Gastroesophageal sphincter (tissue), 4 donors: ENCODE data around the gene FKBP1B. TPM values are rescaled to one million over a fixed set of nuclear protein-coding genes. Genes with fewer than 3 reads are reported as not detected.
A peak's percentile ranks its signal among the peaks of the same experiment; 100 is the strongest.
"Not testable (repeated sequence)": the region's sequence is repeated elsewhere in the genome, so short reads cannot be mapped to it uniquely, and the experiment has no call there.

Experiments used
- ATAC-seq: fragments of 150-250 bp; one replicate; pipeline ENCODE4 v1.9.1; 2016; ENCODE audit warnings: mild to moderate bottlenecking, moderate library complexity
- H3K27ac ChIP-seq, 4 donors: fragments of 200-600 bp; sonication (generic) in 3 of 4; 1 replicate in 3 of 4; 2 replicates in 1 of 4; pipeline ENCODE4 v1.5.1; 2016 to 2019
- H3K27me3 ChIP-seq: fragments of 200-600 bp; sonication (generic); one replicate; pipeline ENCODE4 v1.5.1; 2019
- H3K36me3 ChIP-seq, 2 donors: fragments of 200-600 bp; sonication (generic); one replicate each; pipeline ENCODE4 v1.5.1; 2019; ENCODE audit warnings: control low read depth in 1 of 2
- H3K4me1 ChIP-seq, 3 donors: fragments of 200-600 bp; sonication (generic); 1 replicate in 2 of 3; 2 replicates in 1 of 3; pipeline ENCODE4 v1.5.1; 2016 to 2019; ENCODE audit warnings: control low read depth in 2 of 3
- H3K4me3 ChIP-seq, 2 donors: fragments of 200-600 bp; sonication (generic); one replicate each; pipeline ENCODE4 v1.5.1; 2019; ENCODE audit warnings: mild to moderate bottlenecking in 1 of 2, moderate library complexity in 1 of 2
- H3K9me3 ChIP-seq, 3 donors: fragments of 200-600 bp; sonication (generic); one replicate each; pipeline ENCODE4 v1.5.1; 2017 to 2019; ENCODE audit warnings: control low read depth in 2 of 3
- EP300 ChIP-seq: sonication (generic); formaldehyde crosslinking; IDR thresholded peaks from one replicate; pipeline ENCODE4 v1.6.1; 2017; ENCODE audit warnings: antibody characterized with exemption, mild to moderate bottlenecking
- POLR2A ChIP-seq, 2 donors: fragments of 450-650 bp; IDR thresholded peaks; one replicate each; pipeline ENCODE4 v1.6.1; 2017; ENCODE audit warnings: antibody characterized with exemption in 2 of 2, mild to moderate bottlenecking in 2 of 2, moderate library complexity in 1 of 2
- POLR2AphosphoS5 ChIP-seq: sonication (generic); formaldehyde crosslinking; IDR thresholded peaks from one replicate; pipeline ENCODE4 v1.6.1; 2017; ENCODE audit warnings: antibody characterized with exemption
- WGBS, 2 donors: methylation state at CpG; one replicate each; pipeline ENCODE4 v1.1.5; 2018; ENCODE audit warnings: low coverage in 1 of 2; 5-methylcytosine and 5-hydroxymethylcytosine counted together
- total RNA-seq, 4 donors: library from RNA; depleted of rRNA; stranded (reverse); fragments of >200 nt; gene quantifications; one replicate each; pipeline ENCODE4 v1.1.0, GENCODE V29; 2016
- TF ChIP-seq, protein P1 (sequence below), 4 experiments: fragments of 200-600 bp in 2 of 4; fragments of 450-650 bp in 2 of 4; sonication (generic) in 1 of 4; IDR thresholded peaks; one replicate each; pipeline ENCODE4 v1.5.1; 2017 to 2019; ENCODE audit warnings: antibody characterized with exemption in 4 of 4, mild to moderate bottlenecking in 2 of 4, moderate library complexity in 2 of 4

The FKBP1B gene
- total RNA-seq, 4 donors from 2014 or later = 2.3 to 8.6 (median 5.5) TPM

DNA sequence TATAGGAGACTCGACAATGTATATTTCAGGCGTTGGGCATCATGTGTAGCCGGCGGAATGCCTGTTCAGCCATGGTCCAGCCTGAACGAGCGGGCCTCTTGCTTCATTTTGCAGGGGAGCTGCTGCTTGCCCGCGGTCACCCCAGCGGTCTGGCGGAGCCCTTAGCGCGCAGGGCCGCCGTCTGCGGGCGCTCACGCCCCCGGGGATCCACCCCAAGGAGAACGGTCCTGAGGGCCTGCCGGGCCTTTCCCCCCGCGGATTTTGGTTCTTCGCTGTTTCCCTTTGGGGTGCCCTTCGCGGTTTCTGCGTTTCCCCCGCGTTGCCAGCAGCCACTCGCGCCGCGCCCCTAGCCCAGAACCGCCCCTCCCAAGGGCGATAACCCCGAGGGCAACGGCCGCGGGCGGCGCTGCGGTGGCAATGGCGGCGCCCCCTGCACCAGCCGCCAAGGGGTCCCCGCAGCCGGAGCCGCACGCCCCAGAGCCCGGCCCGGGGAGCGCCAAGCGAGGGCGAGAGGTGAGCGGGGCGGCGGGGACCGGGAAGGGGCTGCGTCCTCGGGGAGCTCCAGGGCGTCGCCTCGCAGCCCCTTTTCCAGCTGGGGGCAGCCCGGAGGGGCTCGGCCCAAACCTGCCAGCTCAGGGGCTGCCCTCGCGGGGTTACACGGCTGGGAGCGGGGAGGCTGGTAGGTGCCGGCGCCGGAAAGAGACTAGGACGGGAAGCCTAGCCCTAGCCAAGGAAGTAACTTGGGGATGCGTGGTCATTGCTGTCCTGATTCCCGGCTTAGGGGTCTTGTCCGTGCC lies 39.7 kb upstream of the FKBP1B start, which contains the start of gene MFSD2B:
Gene MFSD2B (plus strand): TSS at position 406 of the 797 bp plus-strand sequence. CDS start 12 bp downstream, at position 418.
- TF ChIP-seq, protein P1, sequence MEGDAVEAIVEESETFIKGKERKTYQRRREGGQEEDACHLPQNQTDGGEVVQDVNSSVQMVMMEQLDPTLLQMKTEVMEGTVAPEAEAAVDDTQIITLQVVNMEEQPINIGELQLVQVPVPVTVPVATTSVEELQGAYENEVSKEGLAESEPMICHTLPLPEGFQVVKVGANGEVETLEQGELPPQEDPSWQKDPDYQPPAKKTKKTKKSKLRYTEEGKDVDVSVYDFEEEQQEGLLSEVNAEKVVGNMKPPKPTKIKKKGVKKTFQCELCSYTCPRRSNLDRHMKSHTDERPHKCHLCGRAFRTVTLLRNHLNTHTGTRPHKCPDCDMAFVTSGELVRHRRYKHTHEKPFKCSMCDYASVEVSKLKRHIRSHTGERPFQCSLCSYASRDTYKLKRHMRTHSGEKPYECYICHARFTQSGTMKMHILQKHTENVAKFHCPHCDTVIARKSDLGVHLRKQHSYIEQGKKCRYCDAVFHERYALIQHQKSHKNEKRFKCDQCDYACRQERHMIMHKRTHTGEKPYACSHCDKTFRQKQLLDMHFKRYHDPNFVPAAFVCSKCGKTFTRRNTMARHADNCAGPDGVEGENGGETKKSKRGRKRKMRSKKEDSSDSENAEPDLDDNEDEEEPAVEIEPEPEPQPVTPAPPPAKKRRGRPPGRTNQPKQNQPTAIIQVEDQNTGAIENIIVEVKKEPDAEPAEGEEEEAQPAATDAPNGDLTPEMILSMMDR (IDR thresholded peaks at IDR 0.05) = no peak
- TF ChIP-seq EP300 (no peak), POLR2AphosphoS5 (no peak), POLR2A (IDR thresholded peaks at IDR 0.05) (no peak)
- 0% methylated on average over 1 of the region's 75 CpGs; no CpG with 5 or more reads in 1 of the 2 donors for WGBS, 2 donors
- no peak for ATAC-seq

DNA sequence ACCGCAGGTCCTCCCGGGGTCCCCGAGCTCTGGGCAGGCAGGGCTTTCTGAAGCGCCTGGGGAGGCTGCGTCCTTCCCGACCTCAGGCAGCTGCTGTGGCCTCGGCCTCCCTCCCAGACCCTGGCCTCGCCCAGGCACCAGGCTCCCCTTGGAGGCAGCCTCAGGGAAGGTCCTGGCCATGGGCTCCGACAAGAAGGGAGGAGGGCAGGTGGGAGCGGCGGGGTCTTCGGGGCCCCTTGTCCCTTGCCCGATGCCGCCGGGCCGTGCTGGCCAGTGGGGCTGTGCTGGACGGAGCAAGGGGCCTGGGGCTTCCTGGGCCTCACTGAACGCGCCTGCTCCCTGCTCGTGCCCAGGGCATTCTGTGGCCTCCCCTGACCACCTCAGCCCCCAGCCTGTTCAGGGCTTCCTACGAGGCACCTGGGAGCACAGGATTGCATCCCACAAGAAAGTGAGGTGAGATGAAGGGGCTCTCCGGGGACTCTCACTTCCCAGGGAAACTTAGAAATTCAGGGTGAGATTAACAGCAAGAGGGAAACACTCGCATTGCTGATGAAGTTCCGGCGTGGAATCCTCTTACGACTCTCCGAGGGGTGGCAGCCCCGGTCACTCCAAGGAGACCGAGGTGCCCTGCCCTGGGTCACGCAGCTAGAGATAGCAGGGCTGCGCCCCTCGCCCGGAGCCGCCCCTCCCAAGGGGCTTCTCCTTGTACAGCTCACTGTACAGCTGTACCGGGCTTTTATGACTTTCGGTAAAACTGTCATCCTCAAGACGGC lies 38.9 kb upstream of the FKBP1B start:
- no peak for ATAC-seq
- Histone ChIP-seq H3K36me3 (no peaks in the 10 kb centered on the region), H3K4me3 (peak overlapping the region in 1 of 2 donors; percentile 50), H3K27ac (no peak overlapping the region), H3K9me3 (no peaks in the 10 kb centered on the region), H3K27me3 (peaks cover 44% of the 10 kb centered on the region), H3K4me1 (peaks cover 0 to 18% (median 8%) of the 10 kb centered on the region in 3 donors)
- TF ChIP-seq EP300 (no peak), POLR2A (IDR thresholded peaks at IDR 0.05) (no peak), POLR2AphosphoS5 (no peak)
- TF ChIP-seq, protein P1 (IDR thresholded peaks at IDR 0.05) = no peak
- WGBS, 2 donors = 74 to 79% methylated on average over 4 to 7 of the region's 37 CpGs

More for the DNA sequence above, 39.7 kb upstream of the FKBP1B start, which contains the start of gene MFSD2B:
- peaks cover 44% of the 10 kb centered on the region for H3K27me3 ChIP-seq
- H3K27ac ChIP-seq = peak within 1 kb of the TSS in 1 of 4 donors; percentile 25
- H3K36me3 ChIP-seq = no peaks in the 10 kb centered on the region
- no peaks in the 10 kb centered on the region for H3K9me3 ChIP-seq
- H3K4me3 ChIP-seq = peak within 1 kb of the TSS; percentile 8 to 50
- peaks cover 0 to 18% (median 8%) of the 10 kb centered on the region in 3 donors for H3K4me1 ChIP-seq

DNA sequence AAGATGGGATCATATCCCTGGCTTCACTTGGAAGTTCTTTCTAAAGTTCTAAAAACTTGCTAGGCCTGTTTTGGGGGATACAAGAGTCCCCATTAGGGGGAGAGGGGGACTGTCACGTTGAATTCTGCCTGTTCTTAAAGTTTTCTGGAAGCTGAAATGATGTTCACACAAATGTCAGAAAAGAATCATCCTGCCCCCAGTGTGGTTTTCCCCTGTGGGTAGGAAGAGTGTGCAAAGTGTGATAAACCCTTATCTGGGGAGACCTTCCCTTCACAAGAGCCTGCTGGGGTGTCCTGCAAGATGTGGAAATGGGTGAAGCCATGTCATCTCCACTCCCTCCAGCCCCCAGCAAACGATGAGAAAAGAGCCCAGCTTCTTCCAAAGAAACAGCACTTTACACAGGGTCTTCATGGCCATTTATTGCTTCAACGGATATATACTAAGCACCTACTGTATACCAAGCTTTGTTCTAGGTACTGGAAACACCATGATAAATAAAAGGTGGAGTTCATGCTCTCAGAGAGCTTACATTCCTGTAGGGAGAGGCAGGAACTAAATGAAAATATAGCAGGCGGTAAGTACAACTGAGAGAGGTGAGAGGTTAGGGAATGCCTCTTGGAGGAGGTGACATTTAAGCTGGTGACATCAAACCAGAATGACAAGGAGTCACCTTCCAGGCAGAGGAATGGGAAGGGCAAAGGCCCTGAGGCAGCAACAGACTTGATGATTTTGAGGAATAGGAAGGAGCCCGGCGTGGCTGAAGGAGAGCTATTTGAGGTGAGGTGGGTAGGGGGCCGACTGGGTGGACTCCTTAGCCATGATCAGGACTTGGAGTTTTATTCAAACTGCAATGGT lies 38.1 kb upstream of the FKBP1B start:
- ATAC-seq = no peak
- Histone ChIP-seq H3K4me3 (no peak overlapping the region), H3K4me1 (peaks cover 0 to 18% (median 8%) of the 10 kb centered on the region in 3 donors), H3K27ac (no peak overlapping the region), H3K27me3 (peaks cover 44% of the 10 kb centered on the region), H3K36me3 (no peaks in the 10 kb centered on the region), H3K9me3 (no peaks in the 10 kb centered on the region)
- 77% methylated on average over 7 of the region's 7 CpGs; no CpG with 5 or more reads in 1 of the 2 donors for WGBS, 2 donors
- TF ChIP-seq EP300 (no peak), POLR2AphosphoS5 (no peak), POLR2A (IDR thresholded peaks at IDR 0.05) (no peak)
- TF ChIP-seq, protein P1 (IDR thresholded peaks at IDR 0.05) = no peak

DNA sequence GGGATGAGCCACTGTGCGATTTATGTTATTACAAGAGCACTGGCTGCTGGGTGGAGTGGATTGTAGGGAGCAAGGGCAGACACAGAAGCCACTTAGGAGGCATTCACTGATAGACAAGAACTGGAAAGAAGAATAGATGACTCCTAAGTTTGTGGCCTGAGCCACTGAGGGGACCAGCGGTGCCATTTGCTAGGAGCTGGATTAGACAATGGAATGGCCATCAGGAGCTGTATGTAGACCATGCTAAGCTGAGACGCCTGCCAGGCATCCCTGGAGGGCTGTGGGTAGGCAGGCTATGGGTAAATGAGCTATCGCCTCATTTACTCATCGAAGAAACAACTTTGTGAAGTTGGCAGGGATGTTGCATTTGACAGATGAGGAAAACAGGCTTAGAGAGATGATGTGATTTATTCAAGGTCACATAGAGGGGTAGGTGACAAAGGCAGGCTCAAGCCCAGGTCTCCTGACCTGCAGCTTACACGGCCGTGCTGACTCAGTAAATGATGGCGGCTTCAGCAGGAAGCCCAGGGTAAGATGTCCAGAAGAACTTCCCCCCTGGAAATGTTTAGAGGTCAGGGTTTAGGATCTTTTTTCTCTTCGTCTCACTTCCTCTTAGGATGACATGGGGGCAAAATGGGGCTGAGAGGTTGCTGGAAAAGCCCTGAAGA lies 36.9 kb upstream of the FKBP1B start:
- Histone ChIP-seq H3K4me1 (peaks cover 0 to 18% (median 8%) of the 10 kb centered on the region in 3 donors), H3K27ac (no peak overlapping the region), H3K36me3 (no peaks in the 10 kb centered on the region), H3K27me3 (peaks cover 44% of the 10 kb centered on the region), H3K4me3 (no peak overlapping the region), H3K9me3 (no peaks in the 10 kb centered on the region)
- 81% methylated on average over 8 of the region's 9 CpGs; no CpG with 5 or more reads in 1 of the 2 donors for WGBS, 2 donors
- ATAC-seq = no peak
- no peak for TF ChIP-seq POLR2A (IDR thresholded peaks at IDR 0.05)
- TF ChIP-seq POLR2AphosphoS5 = no peak
- no peak for TF ChIP-seq EP300
- TF ChIP-seq, protein P1 (IDR thresholded peaks at IDR 0.05) = no peak

DNA sequence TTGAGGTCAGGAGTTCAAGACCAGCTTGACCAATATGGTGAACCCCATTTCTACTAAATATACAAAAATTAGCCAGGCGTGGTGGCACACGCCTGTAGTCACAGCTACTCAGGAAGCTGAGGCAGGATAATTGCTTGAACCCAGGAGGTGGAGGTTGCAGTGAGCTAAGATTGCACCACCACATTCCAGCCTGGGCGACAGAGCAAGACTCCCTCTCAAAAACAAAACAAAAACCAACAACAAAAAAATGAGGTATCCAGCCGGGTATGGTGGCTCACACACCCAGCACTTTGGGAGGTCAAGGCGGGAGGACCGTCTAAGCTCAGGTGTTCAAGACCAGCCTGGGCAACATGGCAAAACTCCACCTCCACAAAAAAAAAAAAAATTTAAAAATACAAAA lies 34.6 kb upstream of the FKBP1B start:
- not testable (repeated sequence) for H3K27ac ChIP-seq, H3K9me3 ChIP-seq, ATAC-seq, H3K36me3 ChIP-seq, H3K4me1 ChIP-seq, H3K4me3 ChIP-seq
- H3K27me3 ChIP-seq = peaks cover 31% of the 10 kb centered on the region
- 81 to 90% methylated on average over 3 to 4 of the region's 6 CpGs for WGBS, 2 donors
